HG02798 (cell line): Measurements from ENCODE around the gene ACBD7.

ENCODE experiments used
- ATAC-seq: cut with Tn5 transposase; IDR thresholded peaks from one replicate; pipeline ENCODE4 v1.9.1; 2021; ENCODE audit warnings: mild to moderate bottlenecking; ENCODE audit not compliant: unreplicated experiment, poor library complexity

Gene ACBD7

DNA sequence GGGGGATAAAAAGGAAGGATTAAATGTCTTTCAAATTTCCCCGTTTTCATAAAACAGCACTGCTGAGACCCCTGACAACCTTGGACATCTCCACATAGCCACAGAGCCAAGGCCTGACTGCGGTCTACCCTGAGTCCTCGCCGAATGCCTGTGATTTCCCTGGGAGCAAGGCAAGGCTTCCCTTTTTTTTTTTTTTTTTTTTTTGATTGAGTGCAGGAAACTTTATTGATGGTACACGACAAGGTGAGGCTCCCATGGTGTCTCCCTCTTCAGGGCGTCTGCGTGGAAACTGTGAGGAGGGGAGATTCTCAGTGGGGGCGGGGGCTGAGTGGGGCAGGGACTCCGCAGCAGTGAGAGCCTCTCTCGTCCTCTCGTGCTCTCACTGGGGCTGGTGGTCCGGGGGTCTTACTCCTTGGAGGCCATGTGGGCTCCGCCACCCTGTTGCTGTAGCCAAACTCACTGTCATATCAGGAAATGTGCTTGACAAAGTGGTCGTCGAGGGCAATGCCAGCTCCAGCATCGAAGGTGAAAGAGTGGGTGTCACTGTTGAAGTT, 4.4 kb upstream of the ACBD7 start:
- no peak for ATAC-seq

DNA sequence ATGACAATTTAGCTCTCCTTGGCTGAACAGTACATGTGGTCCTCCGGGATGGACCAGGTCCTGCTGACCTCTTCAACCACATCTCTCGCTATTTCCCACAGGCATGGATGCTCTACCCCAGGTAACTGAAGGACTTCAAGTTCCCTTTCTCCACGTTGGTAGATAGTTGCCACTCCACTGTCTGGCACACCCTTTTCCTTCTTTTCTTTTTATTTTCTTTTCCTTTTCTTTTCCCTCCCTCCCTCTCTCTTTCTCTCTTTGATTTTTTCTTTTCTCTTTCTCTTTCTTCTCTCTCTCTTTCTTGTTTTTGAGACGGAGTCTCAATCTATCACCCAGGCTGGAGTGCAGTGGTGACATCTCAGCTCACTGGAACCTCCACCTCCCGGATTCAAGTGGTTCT, 2.8 kb upstream of the ACBD7 start:
- no peak for ATAC-seq

DNA sequence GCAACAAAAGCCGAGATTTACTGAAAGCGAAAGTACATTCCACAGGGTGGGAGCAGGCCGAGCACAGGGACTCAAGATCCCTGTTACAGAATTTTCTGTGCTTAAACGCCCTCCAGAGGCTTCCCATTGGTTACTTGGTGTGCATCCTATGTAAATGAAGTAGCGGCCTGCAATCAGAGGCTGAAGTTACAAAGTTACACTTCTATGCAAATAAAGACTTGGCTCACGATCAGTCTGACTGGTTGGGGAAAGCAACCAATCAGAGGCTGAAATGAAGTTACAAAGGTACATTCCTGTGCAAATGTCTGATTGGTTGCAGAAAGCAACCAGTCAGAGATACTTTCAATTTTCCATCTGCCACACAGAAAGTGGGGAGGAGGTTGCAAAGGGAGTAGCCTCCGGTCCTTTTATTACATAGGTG, 4.1 kb downstream of the ACBD7 start:
- ATAC-seq, result no peak

DNA sequence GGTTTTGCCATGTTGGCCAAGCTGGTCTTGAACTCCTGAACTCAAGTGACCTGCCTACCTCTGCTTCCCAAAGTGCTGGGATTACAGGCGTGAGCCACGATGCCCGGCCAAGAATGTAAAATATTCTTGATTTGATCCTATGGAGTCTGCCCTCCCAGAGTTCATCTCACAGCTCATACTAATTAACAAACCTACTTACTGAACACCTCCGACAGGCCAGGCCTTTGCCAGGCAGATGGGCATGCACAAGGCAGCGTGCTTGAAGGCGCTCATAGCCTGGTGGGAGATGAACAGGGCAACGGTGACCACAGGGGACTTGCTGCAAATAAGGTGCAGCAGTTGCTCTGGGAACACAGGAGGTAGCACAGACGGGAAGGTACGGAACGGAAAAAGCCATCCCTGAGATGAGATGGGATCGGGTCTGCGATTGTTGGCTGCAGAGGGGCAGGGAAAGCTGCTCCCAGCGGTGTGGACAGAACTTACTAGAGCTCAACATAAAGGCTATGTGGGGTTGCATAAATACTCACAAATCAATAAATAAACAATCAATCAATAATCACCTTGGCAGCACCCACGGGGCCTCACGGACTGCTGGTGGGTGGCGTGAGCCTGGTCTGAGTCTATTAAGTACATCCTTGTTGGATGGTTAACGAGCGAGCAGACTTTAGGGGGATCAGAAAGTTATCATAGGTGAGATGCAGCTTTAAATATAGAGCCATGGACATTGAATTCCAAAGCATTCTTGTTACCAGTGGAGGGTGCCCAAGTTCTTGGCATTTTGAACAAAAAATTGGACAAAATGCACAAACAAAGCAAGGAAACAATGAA, 4.7 kb downstream of the ACBD7 start:
- ATAC-seq, result no peak

DNA sequence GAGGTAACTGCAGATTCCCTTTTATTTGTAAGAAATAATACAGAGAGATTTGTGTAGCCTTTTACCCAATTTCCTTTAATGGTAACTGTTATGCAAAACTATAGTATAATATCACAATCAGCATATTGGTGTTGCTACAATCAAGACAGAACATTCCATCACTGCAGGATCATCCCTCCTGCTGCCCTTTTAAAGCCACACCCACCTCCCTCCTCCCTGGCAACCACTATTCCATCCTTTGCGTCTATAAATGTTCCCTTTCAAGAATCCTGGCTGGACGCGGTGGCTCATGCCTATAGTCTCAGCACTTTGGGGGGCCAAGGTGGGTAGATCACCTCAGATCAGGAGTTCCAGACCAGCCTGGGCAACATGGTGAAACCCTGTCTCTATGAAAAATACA, 13.2 kb downstream of the ACBD7 start:
- no peak for ATAC-seq

DNA sequence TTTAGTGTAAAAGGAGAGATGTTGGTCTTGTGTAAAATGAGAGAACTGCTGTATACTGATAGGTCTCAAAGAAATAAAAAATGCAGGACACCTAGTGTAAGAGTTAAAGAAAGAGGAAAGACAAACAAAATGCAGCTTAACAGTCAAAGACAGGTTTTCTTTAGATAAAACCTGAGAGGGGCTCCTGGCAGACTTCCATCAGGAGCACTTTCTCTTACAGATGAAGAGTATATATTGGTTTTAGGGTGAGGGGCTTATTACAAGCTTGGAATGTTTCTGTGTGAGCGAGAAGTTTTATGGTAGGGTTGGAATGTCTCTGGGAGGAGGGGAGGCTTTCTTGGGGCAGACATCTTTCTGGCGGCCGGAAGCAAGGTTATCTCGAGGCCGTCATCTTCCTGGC, 16.2 kb downstream of the ACBD7 start:
- ATAC-seq, result no peak

DNA sequence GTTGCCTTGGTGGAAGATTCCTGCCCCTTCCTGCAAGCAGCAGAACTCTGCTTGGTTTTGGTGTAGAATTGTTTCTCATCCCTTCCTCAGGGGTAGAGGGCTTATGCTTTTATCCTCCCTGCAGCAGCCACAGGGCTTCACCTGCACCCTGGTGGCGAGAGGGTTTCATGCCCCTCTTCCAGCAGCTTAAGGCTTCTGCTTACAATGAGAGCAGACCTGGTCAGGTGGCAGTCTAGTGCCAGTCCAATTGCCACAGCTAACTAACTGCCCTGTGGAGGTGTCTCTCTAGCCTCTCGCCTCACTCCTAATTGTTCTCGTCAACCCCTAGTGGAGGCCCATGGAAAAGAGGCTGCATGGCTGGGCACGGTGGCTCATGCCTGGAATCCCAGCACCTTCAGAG, 19.3 kb downstream of the ACBD7 start:
- no peak for ATAC-seq

DNA sequence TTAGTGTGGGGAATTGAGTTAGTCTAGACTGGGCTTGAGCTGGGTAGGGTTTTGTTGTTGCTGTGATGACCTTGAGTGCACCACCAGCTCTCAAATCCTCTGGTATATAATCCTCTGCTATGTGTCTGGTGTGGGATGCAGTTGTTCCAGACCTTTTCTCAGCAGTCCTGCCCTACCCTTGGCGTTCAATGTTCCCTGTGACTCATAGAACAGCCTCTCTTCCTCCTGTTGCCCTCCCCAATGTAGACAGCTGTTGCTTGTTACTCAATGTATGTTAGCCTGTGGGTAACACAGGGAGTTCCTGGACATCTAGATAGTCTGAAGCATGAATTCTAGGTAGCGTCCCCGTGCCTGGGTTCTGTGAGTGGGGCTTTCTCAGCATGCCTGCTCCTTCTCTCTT, 19.8 kb downstream of the ACBD7 start:
- no peak for ATAC-seq

DNA sequence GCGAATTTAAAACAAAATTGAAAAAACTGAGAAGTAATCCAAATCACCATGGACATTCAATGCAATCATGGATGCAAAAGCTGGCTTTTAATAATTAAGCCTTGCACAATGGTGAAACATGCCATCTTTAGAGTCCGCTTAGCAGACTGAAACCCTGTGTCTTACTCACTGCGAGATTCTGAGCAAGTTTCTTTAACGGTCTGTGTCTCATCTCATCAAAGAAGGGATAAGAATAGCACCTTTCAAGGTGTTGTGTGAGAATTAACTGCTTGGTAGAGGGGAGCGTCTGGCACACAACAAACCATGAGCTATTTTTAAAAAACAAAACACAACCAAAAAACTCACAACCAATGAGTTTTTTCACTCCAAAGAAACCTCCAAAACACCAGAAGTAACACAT, 21.4 kb downstream of the ACBD7 start:
- ATAC-seq, result peak; percentile 75

DNA sequence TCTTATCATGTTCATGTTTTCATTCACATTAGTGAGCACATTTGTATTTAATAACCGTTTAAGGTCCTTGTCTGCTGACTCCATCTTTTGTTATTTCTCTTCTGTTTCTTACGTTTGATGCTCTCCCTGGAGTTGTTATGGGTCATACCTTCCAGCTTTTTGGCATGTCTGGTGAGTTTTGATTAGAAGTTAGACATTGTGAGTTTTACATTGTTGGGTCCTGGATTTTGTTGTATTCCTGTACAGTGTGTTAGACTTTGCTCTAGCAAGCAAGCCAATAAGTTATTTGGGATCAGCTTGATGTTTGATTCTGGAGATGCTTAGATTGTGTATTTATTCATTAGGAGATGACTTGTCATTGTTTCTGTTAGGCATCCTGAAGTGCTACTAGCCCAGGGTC, 27.9 kb downstream of the ACBD7 start:
- no peak for ATAC-seq

DNA sequence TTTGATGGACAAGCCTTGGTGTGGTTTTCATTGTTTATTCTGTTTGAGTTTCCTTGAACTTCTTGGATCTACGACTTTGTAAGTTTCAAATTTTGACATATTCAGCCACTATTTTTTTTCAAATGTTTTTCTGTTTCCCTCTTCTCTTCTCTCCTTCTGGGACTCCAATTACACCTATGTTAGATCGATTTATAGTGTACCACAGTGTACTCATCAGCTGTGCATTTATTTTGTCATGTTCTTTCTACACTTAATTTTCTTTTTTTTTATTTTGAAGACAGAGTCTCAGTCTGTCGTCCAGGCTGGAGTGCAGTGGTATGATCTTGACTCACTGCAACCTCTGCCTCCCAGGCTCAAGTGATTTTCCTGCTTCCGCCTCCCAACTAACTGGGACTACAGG, 28.7 kb downstream of the ACBD7 start:
- ATAC-seq, result no peak

DNA sequence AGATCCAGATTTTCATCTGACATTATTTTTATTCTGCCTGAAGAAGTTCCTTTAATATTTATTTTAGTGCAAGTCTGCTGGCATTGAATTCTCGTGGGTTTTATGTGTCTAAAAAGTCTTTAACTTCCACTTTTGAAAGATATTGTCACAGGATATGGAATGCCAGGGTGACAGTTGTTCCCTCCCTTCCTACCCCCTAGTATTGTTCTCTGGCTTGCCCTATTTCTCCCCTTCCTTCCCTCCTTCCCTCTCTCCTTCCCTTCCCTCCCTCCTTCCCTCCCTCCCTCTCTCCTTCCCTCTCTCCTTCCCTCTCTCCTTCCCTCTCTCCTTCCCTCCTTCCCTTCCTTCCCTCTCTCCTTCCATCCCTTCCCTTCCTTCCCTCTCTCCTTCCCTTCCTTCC, 29.9 kb downstream of the ACBD7 start:
- ATAC-seq, result no peak

DNA sequence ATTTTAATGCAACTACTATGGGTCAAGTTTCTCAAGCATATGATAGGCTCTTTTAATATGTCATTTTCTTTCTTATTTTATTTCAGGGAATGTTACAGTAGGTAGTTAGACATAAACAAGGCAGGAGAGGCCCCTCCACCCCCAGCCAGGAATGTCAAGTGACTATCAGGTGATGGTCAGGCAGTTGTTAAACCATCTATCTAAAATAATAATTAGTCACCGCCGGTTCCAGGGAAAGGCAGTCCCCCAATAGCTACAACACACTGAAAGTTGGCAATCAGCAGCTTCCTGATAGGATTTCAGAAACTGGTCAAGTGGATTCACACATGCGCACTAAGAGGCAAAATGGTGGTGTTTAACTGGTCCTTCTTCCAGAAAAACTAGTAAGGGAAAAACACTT, 35.5 kb downstream of the ACBD7 start:
- no peak for ATAC-seq

DNA sequence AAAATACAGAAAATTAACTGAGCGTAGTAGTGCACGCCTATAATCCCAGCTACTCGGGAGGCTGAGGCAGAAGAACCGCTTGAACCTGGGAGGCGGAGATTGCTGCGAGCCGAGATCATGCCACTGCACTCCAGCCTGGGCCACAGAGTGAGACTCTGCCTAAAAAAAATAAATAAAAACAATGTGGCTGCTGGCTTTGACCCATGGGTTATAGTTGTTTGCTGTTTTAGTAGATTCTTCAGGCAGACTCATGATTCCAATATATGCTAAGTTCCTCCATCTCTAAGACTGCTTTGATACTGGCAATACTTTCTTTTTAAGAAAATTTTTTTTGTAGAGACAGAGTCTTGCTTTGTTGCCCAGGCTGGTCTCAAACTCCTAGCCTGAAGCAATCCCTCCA, 36.5 kb downstream of the ACBD7 start:
- ATAC-seq, result no peak

DNA sequence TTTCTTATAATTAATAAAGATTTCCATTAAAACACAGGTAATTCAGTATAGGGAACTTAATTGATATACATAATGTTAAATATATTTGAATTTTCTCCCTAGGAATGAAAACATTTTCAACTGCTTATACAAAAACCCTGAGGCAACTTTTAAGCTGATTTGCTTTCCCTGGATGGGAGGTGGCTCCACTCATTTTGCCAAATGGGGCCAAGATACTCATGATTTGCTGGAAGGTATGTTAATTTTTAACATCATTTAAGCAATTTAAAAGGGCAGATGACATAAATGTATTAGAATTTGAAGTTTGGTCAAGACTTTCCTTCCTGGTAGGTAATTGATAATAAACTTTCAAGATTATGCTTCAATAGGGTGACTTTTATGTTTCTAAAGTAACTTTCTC, 39.0 kb downstream of the ACBD7 start:
- no peak for ATAC-seq

DNA sequence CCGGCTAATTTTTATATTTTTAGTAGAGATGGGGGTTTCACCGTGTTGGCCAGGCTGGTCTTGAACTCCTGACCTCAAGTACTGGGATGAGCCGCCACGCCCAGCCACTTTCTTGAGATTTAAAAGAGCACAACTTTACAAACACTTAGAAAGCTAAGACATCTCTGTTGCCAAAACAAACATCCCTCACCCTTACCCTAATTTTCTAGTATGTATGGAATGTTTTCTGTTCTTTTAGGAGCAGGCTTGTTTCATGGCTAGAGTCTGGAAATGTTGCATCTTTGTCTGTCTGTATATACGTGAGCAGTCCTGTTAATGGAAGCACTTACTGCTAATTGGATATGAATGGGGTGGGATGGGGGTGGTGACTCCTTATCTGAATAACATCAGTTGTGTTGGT, 42.0 kb downstream of the ACBD7 start:
- ATAC-seq, result no peak

DNA sequence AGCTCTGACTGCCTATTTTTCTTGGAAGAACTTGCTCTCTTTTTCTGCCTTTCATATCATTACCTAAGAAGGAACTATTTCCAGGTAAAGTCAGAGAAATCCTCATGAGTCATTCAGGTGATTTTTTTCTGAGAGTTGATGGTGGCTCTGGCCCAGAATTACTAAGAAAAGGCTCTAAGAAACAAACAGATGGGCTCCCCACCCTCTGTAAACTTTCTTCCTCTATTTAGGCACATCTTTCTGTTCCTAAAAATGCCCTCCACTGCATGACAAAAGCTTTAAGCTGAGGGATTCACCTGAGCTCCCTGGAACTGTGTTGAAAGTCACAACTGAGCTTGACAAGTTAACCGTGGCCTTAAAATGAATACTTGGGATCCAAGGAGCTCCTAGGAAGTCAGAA, 43.2 kb downstream of the ACBD7 start:
- no peak for ATAC-seq

DNA sequence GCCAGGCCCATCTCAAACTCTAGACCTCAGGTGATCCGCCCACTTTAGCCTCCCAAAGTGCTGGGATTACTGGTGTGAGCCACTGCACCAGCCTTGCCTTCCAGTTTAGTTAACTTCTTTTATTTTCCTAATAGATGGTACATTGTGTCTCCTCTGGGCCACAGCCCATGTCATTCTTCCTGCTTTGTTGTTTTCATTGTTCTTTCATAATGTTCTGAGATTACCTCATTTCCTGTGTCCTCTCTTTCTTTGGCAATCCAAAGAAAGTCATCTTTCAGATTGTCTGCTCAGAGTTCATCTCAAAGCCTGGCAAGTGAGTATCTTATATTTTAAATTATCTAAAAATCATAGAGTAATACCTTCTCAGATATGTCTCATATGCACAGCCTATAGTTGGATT, 44.9 kb downstream of the ACBD7 start, which contains the start of gene OLAH:
TSS of gene OLAH (plus strand) at position 270 of the 400 bp plus-strand sequence. CDS start 3,346 bp downstream, outside the sequence.
- ATAC-seq, result no peak

DNA sequence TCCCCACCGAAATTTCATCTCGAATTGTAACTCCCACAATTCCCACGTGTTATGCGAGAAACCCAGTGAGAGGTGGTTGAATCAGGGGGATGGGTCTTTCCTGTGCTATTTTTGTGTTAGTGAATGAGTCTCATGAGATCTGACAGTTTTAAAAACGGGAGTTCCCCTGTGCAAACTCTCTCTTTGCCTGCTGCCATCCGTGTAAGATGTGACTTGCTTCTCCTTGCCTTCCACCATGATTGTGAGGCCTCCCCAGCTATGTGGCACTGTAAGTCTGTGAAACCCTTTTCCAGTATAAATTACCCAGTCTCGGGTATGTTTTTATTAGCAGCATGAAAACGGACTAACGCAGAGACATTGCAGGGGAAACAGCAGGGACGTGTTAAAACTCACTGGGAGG, 50.2 kb downstream of the ACBD7 start:
- ATAC-seq, result no peak

DNA sequence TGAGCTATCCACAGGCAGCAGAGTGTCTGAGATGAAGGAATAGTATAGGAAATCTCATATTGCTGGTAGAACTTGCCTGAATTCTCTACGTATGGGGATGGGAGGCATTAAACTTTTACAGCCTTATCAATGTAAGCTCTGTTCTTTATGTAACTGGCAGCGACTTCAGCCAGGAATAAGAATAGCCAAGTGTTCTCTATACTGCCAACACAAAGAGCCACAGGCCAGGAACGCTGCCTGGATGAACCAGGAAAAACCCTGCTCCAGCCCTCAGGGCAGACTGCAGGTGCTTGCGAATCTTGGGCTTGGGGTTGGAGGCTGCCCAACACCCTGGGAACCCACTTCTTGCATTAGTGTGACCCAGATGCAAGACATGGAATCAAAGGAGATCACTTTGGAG, 50.9 kb downstream of the ACBD7 start:
- no peak for ATAC-seq

DNA sequence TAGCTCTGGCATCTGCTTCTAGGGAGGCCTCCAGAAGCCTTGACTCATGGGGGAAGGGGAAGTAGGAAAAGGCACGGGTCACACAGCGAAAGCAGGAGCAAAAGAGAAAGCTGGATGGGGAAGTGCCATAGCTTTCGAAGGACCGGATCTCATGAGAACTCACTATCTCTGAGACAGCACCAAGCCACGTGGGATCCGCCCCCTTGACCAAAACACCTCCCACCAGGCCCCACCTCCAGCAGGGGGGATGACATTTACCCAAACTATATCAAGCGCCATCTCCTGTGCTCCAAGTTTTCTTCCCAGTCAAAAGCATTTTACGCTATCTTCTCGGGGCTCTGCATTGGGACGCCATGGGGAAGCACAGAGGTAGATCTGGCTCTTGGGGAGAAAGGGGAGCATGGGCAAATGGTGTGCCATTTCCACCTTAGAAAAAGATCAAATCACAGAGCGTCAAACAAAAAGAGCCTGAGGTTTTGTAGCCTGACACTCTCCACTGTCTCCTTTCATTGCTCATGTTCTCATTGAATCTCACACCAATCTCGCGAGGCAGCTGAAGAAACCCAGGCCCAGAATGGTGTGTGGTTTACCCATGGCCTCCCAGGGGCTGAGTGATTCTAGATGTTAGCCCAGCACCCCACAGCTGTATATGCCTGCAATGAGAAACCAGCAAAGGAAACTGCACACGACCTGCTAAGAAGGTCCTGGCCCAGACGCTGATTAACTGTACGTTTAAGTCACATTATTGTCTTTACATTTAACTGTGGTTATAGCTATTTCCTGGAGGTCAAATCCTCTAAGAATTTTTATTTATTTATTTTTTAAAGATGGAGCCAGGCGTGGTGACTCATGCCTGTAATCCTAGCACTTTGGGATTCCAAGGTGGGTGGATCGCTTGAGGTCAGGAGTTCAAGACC, 52.9 kb downstream of the ACBD7 start:
- ATAC-seq, result no peak
